OCI-LY7 (cell line): Measurements from ENCODE around the gene CXCR6. TPM values are rescaled to one million over a fixed set of nuclear protein-coding genes. Genes with fewer than 3 reads are reported as not detected.

Experiments used
- BruUV-seq: library from RNA; stranded (reverse); fragments of 400-500 nt; replicated peaks from 2 replicates; lab custom pipeline; 2021; lab: Mats Ljungman, UMichigan
- CTCF ChIA-PET: fragments of 300-600 bp; sonication (Branson Sonifier 250); formaldehyde crosslinking; loops from one replicate; lab custom pipeline; 2022; ENCODE audit warnings: antibody characterized with exemption; ENCODE audit not compliant: unreplicated experiment; lab: Charles Lee
- POLR2A ChIA-PET: fragments of 300-600 bp; sonication (Branson Sonifier 250); formaldehyde crosslinking; loops from one replicate; lab custom pipeline; 2022; ENCODE audit warnings: antibody characterized with exemption; lab: Charles Lee
- DNase-seq: peaks from one replicate; pipeline ENCODE4 v3.0.0-alpha.2; 2015; ENCODE audit warnings: low spot score
- H2AFZ ChIP-seq: fragments of 200-600 bp; sonication (generic), shearing (Covaris generic); 2 replicates; pipeline ENCODE4 v1.6.1; 2014; ENCODE audit warnings: mild to moderate bottlenecking, antibody characterized with exemption, low read length, moderate library complexity
- H3K27ac ChIP-seq: fragments of 200-600 bp; sonication (generic); 2 replicates; pipeline ENCODE4 v1.5.1; 2014; ENCODE audit warnings: mixed run types, low read depth, mild to moderate bottlenecking, moderate library complexity, low read length, inconsistent platforms; ENCODE audit not compliant: poor library complexity, severe bottlenecking
- H3K36me3 ChIP-seq: fragments of 200-600 bp; sonication (generic); 2 replicates; pipeline ENCODE4 v1.6.1; 2014; ENCODE audit warnings: mild to moderate bottlenecking, antibody characterized with exemption, low read length, moderate library complexity, mixed read lengths; ENCODE audit not compliant: insufficient read depth
- H3K4me1 ChIP-seq: fragments of 200-600 bp; sonication (generic); 2 replicates; pipeline ENCODE4 v1.5.1; 2014; ENCODE audit warnings: mild to moderate bottlenecking, low read length; ENCODE audit not compliant: insufficient read depth, poor library complexity, severe bottlenecking
- H3K4me2 ChIP-seq: fragments of 200-600 bp; sonication (generic); 2 replicates; pipeline ENCODE4 v1.6.1; 2014; ENCODE audit warnings: mild to moderate bottlenecking, low read length
- H3K4me3 ChIP-seq: fragments of 200-600 bp; sonication (generic); 2 replicates; pipeline ENCODE4 v1.5.1; 2014; ENCODE audit warnings: mild to moderate bottlenecking, low read depth, low read length; ENCODE audit not compliant: poor library complexity, severe bottlenecking
- H3K79me2 ChIP-seq: fragments of 200-600 bp; sonication (generic); 2 replicates; pipeline ENCODE4 v1.6.1; 2016; ENCODE audit warnings: low read depth, mild to moderate bottlenecking, low read length, moderate library complexity, mixed read lengths; ENCODE audit not compliant: insufficient read depth
- H3K9me2 ChIP-seq: fragments of 200-600 bp; sonication (generic); 2 replicates; pipeline ENCODE4 v1.6.1; 2016; ENCODE audit warnings: mild to moderate bottlenecking, low read length, mixed read lengths; ENCODE audit not compliant: insufficient read depth
- H3K9me3 ChIP-seq: fragments of 200-600 bp; sonication (generic); 2 replicates; pipeline ENCODE4 v1.6.1; 2014; ENCODE audit warnings: mild to moderate bottlenecking, mixed run types, low read length, mixed read lengths
- H4K20me1 ChIP-seq: fragments of 200-600 bp; sonication (generic); 2 replicates; pipeline ENCODE4 v1.6.1; 2014; ENCODE audit warnings: mild to moderate bottlenecking, antibody characterized with exemption, low read length, moderate library complexity, mixed read lengths; ENCODE audit not compliant: insufficient read depth
- EZH2phosphoT487 ChIP-seq: fragments of 200-600 bp; sonication (generic); IDR thresholded peaks from 2 replicates; pipeline ENCODE4 v1.6.1; 2018; ENCODE audit warnings: low read depth, borderline replicate concordance, mild to moderate bottlenecking, mixed run types, antibody characterized with exemption, low read length, moderate library complexity, mixed read lengths
- intact Hi-C: fragments of 100-400 bp; cut with micrococcal nuclease; formaldehyde crosslinking; loops from one replicate; pipeline ENCODE4 v1.10.0; 2022; ENCODE audit not compliant: unreplicated experiment
- total RNA-seq, 2 experiments: library from RNA; depleted of rRNA in 1 of 2; stranded (reverse); fragments of >200 nt in 1 of 2; shearing (Covaris generic) in 1 of 2; gene quantifications; 2 replicates each; pipeline ENCODE4 v1.2.3, GENCODE V29; 2014 to 2022
- TF ChIP-seq, protein P1 (sequence below): fragments of 200-600 bp; sonication (generic); conservative IDR thresholded peaks from 2 replicates; pipeline ENCODE4 v1.5.1; 2014; ENCODE audit warnings: mild to moderate bottlenecking, antibody characterized with exemption, low read length, moderate library complexity, mixed read lengths

Gene CXCR6
- total RNA-seq, 2 experiments from 2014 or later, result not detected

DNA sequence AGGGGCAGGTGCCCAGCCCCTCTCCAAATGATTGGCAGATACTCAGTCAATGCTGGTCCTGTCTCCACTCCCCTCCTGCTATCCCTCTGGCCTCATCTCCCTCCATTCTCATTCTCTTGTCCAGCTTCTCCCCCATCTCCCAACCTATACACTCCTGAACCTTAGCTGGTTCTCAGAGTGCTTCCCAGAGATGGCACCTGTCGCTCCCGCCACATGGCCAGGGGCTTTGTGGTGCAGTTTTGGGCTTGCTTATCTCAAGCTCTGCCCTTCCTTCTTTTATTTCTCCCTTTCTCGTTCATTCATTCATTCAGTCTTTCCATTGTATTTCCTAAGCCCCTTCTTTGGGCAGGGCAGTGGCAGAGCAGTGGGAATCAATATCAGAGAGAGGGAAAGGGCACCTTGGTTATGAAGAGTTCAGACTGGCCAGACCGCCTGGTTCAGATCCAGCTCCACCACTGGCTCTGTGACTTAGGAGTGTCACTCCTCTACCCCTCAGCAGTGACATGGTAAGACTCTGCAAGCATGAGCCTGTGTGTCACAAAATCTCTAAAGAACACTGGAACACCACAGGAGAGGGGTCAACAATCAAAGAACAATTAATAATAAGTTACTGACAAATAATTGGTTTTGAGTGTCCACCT lies 20.2 kb upstream of the CXCR6 start:
- ChIA-PET POLR2A (interaction anchor here (0.7 to 1.4 kb wide), 2 partner anchors 15 to 1211 kb away, joined by 3 read pairs; partner anchors contain the start of gene ZNF502), CTCF (no interaction called here)
- H3K9me2 ChIP-seq, result no peaks in the 10 kb centered on the region
- no peak overlapping the region for H3K27ac ChIP-seq
- intact Hi-C loops, result no loop called here
- no peaks in the 10 kb centered on the region for H3K4me1 ChIP-seq
- BruUV-seq, result no TSS peak
- TF ChIP-seq, protein P1, sequence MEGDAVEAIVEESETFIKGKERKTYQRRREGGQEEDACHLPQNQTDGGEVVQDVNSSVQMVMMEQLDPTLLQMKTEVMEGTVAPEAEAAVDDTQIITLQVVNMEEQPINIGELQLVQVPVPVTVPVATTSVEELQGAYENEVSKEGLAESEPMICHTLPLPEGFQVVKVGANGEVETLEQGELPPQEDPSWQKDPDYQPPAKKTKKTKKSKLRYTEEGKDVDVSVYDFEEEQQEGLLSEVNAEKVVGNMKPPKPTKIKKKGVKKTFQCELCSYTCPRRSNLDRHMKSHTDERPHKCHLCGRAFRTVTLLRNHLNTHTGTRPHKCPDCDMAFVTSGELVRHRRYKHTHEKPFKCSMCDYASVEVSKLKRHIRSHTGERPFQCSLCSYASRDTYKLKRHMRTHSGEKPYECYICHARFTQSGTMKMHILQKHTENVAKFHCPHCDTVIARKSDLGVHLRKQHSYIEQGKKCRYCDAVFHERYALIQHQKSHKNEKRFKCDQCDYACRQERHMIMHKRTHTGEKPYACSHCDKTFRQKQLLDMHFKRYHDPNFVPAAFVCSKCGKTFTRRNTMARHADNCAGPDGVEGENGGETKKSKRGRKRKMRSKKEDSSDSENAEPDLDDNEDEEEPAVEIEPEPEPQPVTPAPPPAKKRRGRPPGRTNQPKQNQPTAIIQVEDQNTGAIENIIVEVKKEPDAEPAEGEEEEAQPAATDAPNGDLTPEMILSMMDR, result no peak
- no peak for TF ChIP-seq EZH2phosphoT487
- no peaks in the 10 kb centered on the region for H4K20me1 ChIP-seq
- no peaks in the 10 kb centered on the region for H3K79me2 ChIP-seq
- peaks cover 53% of the 10 kb centered on the region for H3K36me3 ChIP-seq
- no peak overlapping the region for H3K4me2 ChIP-seq
- no peak overlapping the region for H3K4me3 ChIP-seq
- no peaks in the 10 kb centered on the region for H3K9me3 ChIP-seq
- DNase-seq, result no peak
- H2AFZ ChIP-seq, result no peak overlapping the region

DNA sequence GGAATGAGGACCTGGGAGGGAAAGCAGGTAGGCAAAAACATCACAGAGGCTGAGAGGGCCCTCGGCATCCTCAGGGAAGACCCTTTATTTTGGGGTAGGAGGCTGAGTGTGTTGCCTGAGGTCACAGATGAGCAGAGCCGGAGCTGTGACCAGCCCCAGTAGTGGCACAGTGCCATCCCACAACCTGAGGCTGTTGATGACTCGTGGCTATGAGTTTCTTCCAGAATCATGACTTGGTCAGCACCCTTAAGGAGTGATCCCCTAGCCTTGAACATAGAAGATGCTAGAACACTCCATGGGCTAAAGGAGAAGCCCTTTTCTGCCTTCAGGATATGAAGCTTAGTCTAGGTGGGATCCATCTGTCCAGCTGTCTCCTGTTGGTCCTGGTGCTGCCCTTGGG lies 19.5 kb upstream of the CXCR6 start:
- no peak overlapping the region for H3K4me3 ChIP-seq
- H4K20me1 ChIP-seq, result no peaks in the 10 kb centered on the region
- POLR2A ChIA-PET, result interaction anchor here (1.4 kb wide), 1 partner anchor 15 kb away, joined by 3 read pairs; no protein-coding TSS in a partner anchor
- no peaks in the 10 kb centered on the region for H3K9me2 ChIP-seq
- intact Hi-C loops, result no loop called here
- H3K4me1 ChIP-seq, result no peaks in the 10 kb centered on the region
- DNase-seq, result no peak
- no peak overlapping the region for H3K27ac ChIP-seq
- TF ChIP-seq EZH2phosphoT487, result no peak
- TF ChIP-seq, protein P1, result no peak
- peaks cover 60% of the 10 kb centered on the region for H3K36me3 ChIP-seq
- no peaks in the 10 kb centered on the region for H3K79me2 ChIP-seq
- no peaks in the 10 kb centered on the region for H3K9me3 ChIP-seq
- H2AFZ ChIP-seq, result no peak overlapping the region
- BruUV-seq, result no TSS peak
- CTCF ChIA-PET, result no interaction called here
- H3K4me2 ChIP-seq, result no peak overlapping the region

DNA sequence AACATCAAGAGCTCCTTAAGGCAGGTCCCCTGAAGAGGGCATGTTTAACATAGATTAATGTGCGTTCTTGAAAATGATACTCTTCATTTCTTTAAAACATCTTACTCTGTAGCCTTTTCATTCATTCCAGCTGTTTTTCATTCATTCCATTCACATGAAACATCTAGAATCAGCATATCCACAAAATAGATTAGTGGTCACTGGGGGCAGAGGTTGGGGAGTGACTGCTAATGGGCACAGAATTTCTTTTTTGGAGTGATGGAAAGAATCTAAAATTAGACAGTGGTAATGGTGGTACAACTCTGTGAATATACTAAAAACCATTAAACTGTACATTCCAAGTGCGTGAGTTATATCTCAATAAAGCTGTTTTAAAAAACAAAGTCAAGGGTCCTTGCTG lies 15.4 kb upstream of the CXCR6 start:
- no peak overlapping the region for H3K27ac ChIP-seq
- H3K36me3 ChIP-seq, result peaks cover 81% of the 10 kb centered on the region
- POLR2A ChIA-PET, result interaction anchor here (0.7 kb wide), 1 partner anchor 11 kb away, joined by 4 read pairs; no protein-coding TSS in a partner anchor
- no peaks in the 10 kb centered on the region for H3K9me2 ChIP-seq
- CTCF ChIA-PET, result no interaction called here
- no peak overlapping the region for H3K4me3 ChIP-seq
- intact Hi-C loops, result no loop called here
- DNase-seq, result no peak
- no peaks in the 10 kb centered on the region for H3K9me3 ChIP-seq
- H3K79me2 ChIP-seq, result no peaks in the 10 kb centered on the region
- TF ChIP-seq EZH2phosphoT487, result no peak
- TF ChIP-seq, protein P1, result no peak
- no peaks in the 10 kb centered on the region for H4K20me1 ChIP-seq
- no peak overlapping the region for H2AFZ ChIP-seq
- H3K4me2 ChIP-seq, result no peak overlapping the region
- H3K4me1 ChIP-seq, result no peaks in the 10 kb centered on the region
- BruUV-seq, result no TSS peak
